ENCODE data around the gene PACSIN2.

DNA sequence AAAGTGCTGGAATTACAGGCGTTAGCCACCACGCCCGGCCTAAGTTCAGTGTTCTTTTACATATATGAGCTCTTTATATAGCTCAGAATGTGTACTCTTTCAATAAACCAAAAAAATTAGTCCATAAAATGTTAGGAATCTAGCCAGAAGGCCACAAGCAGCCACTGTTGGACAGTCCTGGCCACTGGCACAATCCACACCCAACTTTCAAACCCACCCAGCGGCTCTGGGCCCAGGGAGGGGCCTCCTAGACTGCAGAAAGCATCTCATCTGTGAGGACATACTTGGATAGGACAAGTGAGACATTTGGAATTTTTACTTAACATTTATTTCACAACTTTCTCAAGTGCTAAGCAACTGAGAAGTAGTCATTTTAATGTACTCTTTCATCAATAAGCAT is 6.4 kb downstream of the PACSIN2 start:
- TF ChIP-seq HDGF (IDR thresholded peaks at IDR 0.05; ENCODE audit: borderline replicate concordance): no peak
- no peak for TF ChIP-seq SP1 (IDR thresholded peaks at IDR 0.05)
- no peak for TF ChIP-seq SUZ12 (IDR thresholded peaks at IDR 0.05)
- no peak for TF ChIP-seq FOXK2 (IDR thresholded peaks at IDR 0.05)
- no peak for TF ChIP-seq FOXM1 (IDR thresholded peaks at IDR 0.05; ENCODE audit: borderline replicate concordance)
- TF ChIP-seq ELF4 (IDR thresholded peaks at IDR 0.05): no peak
- no peak for TF ChIP-seq ZNF384 (IDR thresholded peaks at IDR 0.05)
- no peak for TF ChIP-seq TARDBP (IDR thresholded peaks at IDR 0.05)
- no peak for TF ChIP-seq PKNOX1 (IDR thresholded peaks at IDR 0.05)
- no peak for TF ChIP-seq BHLHE40 (IDR thresholded peaks at IDR 0.05; ENCODE audit: borderline replicate concordance)
- no peak for TF ChIP-seq ARNT (IDR thresholded peaks at IDR 0.05)
- TF ChIP-seq NFRKB (IDR thresholded peaks at IDR 0.05): no peak

Data from HEK293T (cell line).